Cardiac muscle cell (in vitro differentiated cells and primary cell): ENCODE data around the gene TRIM66. TPM values are rescaled to one million over a fixed set of nuclear protein-coding genes. Genes with fewer than 3 reads are reported as not detected.

Source experiments
- DNase-seq, 2 donors: peaks; one replicate each; pipeline versions ENCODE4 v3.0.0 to v3.0.0-alpha.2; 2010 to 2017; ENCODE audit warnings: low read depth in 1 of 2, low spot score in 1 of 2
- H3K27ac ChIP-seq: fragments of 200-600 bp; sonication (generic); 2 replicates; pipeline ENCODE4 v1.5.1; 2016
- H3K27me3 ChIP-seq: fragments of 200-600 bp; sonication (generic); 2 replicates; pipeline ENCODE4 v1.6.0; 2016; ENCODE audit warnings: control low read depth
- H3K36me3 ChIP-seq: fragments of 200-600 bp; sonication (generic); 2 replicates; pipeline ENCODE4 v1.5.1; 2016; ENCODE audit warnings: control low read depth
- H3K4me1 ChIP-seq: fragments of 200-600 bp; sonication (generic); 2 replicates; pipeline ENCODE4 v1.8.1; 2017; ENCODE audit warnings: low read depth, mild to moderate bottlenecking, mixed run types
- H3K4me3 ChIP-seq: fragments of 200-600 bp; sonication (generic); 2 replicates; pipeline ENCODE4 v1.5.1; 2016; ENCODE audit warnings: mild to moderate bottlenecking
- H3K9me3 ChIP-seq: fragments of 200-600 bp; sonication (generic); 2 replicates; pipeline ENCODE4 v1.5.1; 2017; ENCODE audit warnings: low read depth, mild to moderate bottlenecking, control low read depth
- polyA plus RNA-seq: library from polyadenylated mRNA; unstranded; fragments of >200 nt; fragmentation: Nextera tagmentation; extraction: Ambion mirVana; gene quantifications from 2 replicates; pipeline ENCODE4 v1.2.1, GENCODE V29; 2016
- total RNA-seq: library from RNA; depleted of rRNA; stranded (reverse); fragments of >200 nt; gene quantifications from 2 replicates; pipeline ENCODE4 v1.2.3, GENCODE V29; 2016
- TF ChIP-seq, protein P1 (sequence below): IDR thresholded peaks from 2 replicates; pipeline ENCODE4 v1.5.1; 2012; ENCODE audit warnings: low read depth, mild to moderate bottlenecking, low read length

The TRIM66 gene
- total and polyA plus RNA-seq, 2 experiments from 2014 or later, result 3.9 to 10.9 TPM

DNA sequence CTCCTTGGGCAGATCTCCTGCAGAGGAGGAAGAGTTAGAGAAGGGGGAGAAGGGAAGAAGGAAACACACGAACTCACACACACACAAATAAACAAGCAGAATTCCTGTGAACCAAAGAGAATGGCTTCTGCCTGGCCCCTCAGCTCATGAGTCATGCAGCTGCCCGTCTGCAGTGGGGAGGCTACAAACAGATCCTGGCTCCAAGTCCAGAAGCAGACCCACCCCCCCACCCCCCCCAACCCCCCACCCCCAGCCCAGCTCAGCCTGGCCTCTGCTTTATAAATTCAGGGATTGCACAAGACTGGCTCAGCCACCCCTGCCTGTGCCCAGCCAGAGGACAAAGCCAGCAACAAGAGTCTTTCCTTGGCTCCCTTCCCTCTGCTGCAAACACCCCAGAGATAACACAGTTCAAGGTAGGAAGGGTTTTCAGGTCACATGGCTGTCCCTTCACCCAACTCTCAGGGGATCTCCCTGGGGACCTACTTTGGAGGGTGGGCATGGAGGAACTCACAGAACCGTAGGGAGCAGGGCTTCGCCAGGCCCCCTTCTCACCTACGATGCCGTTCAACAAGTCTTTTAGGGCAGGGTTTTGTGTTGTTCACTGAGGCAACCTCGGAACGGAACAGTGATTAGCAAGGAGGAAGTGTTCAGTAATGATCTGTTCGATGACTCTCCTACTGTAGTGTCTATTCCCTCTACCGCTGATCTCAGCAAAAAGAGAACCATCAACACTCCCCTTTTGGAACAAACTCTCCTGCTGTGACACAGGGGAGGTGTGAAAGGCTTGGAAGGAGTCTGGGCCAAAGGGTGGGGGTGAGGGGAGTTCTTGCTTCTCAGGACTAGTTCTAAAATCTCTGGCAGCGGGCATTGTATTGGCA, 35.6 kb upstream of the TRIM66 start:
- Histone ChIP-seq H3K4me3 (no peak overlapping the region), H3K27me3 (no peaks in the 10 kb centered on the region), H3K4me1 (no peaks in the 10 kb centered on the region), H3K27ac (no peak overlapping the region), H3K36me3 (peaks cover 10% of the 10 kb centered on the region), H3K9me3 (no peaks in the 10 kb centered on the region)
- DNase-seq, result peak in 1 of 2 donors; percentile 93
- TF ChIP-seq, protein P1, sequence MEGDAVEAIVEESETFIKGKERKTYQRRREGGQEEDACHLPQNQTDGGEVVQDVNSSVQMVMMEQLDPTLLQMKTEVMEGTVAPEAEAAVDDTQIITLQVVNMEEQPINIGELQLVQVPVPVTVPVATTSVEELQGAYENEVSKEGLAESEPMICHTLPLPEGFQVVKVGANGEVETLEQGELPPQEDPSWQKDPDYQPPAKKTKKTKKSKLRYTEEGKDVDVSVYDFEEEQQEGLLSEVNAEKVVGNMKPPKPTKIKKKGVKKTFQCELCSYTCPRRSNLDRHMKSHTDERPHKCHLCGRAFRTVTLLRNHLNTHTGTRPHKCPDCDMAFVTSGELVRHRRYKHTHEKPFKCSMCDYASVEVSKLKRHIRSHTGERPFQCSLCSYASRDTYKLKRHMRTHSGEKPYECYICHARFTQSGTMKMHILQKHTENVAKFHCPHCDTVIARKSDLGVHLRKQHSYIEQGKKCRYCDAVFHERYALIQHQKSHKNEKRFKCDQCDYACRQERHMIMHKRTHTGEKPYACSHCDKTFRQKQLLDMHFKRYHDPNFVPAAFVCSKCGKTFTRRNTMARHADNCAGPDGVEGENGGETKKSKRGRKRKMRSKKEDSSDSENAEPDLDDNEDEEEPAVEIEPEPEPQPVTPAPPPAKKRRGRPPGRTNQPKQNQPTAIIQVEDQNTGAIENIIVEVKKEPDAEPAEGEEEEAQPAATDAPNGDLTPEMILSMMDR, result no peak

DNA sequence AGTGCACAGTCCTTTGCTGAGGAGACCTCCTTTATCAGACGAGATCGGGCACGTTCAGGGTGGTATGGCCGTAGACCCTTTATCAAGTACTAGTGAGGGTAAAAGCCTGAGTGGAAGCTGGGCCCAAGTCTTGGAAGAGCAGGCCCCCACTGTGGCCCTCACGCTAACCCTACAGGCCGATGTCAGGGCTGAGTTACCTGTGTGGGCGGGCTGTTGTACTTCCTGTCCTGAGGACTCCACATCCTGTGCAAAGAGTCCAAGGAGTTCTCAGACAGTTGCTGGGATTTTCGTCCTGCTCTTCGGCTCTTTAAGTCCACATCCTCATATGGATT, 35.0 kb upstream of the TRIM66 start:
- no peak for DNase-seq
- Histone ChIP-seq H3K4me1 (no peaks in the 10 kb centered on the region), H3K27me3 (no peaks in the 10 kb centered on the region), H3K27ac (no peak overlapping the region), H3K36me3 (peaks cover 10% of the 10 kb centered on the region), H3K9me3 (no peaks in the 10 kb centered on the region), H3K4me3 (no peak overlapping the region)
- TF ChIP-seq, protein P1, result no peak

DNA sequence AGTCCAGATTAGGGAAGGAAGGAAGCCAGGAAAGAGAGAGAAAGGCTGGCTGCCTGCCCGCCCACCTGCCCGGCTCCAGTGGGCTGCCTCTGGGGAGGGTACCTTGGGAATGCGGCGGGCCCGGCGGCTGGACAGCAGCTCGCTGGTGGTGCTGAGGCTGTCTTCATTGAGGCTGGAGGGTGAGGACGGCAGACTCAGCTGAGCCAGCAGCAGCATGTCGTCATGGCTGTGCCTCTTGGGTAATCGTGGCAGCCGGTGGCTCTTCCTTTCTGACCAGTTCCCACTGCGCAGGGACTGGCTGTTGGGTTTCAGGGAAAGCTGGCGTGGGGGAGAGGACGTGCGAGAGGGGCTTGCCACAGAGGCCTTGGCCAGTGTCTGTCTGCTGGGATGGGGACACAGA, 33.0 kb upstream of the TRIM66 start:
- peaks cover 10% of the 10 kb centered on the region for H3K36me3 ChIP-seq
- DNase-seq, result no peak
- H3K4me3 ChIP-seq, result no peak overlapping the region
- no peak overlapping the region for H3K27ac ChIP-seq
- no peaks in the 10 kb centered on the region for H3K4me1 ChIP-seq
- H3K27me3 ChIP-seq, result no peaks in the 10 kb centered on the region
- no peaks in the 10 kb centered on the region for H3K9me3 ChIP-seq
- TF ChIP-seq, protein P1, result no peak

DNA sequence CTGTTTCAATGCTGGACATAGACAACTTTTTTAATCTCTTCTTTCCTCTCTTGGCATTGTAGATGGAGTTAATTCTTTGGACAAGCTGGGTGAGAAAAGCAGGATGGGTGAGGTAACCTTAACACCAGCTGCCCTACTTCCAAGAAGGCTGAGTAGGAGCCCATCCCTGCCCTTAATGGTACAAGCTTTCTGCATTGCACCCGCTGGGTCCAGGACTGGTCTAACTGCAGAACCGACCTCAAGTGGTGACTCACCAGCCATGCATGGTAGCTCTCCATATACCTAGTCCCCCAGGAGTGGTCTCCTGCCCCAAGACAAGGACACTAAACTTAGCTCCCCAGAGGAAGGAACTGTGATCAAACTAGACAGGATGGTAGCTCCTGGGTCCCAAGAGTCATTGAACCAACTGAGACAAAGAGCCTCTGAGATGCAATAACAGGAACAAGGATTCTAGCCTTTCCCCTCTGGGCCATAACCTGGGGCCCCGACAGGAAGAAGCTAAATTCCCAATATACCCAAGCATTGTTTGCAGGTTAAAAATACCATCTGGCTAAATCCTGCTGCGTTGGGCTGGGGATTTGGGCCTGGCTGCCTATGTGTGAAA, 32.3 kb upstream of the TRIM66 start:
- Histone ChIP-seq H3K27ac (no peak overlapping the region), H3K4me3 (no peak overlapping the region), H3K4me1 (no peaks in the 10 kb centered on the region), H3K36me3 (peaks cover 10% of the 10 kb centered on the region), H3K27me3 (no peaks in the 10 kb centered on the region), H3K9me3 (no peaks in the 10 kb centered on the region)
- no peak for DNase-seq
- TF ChIP-seq, protein P1, result no peak

DNA sequence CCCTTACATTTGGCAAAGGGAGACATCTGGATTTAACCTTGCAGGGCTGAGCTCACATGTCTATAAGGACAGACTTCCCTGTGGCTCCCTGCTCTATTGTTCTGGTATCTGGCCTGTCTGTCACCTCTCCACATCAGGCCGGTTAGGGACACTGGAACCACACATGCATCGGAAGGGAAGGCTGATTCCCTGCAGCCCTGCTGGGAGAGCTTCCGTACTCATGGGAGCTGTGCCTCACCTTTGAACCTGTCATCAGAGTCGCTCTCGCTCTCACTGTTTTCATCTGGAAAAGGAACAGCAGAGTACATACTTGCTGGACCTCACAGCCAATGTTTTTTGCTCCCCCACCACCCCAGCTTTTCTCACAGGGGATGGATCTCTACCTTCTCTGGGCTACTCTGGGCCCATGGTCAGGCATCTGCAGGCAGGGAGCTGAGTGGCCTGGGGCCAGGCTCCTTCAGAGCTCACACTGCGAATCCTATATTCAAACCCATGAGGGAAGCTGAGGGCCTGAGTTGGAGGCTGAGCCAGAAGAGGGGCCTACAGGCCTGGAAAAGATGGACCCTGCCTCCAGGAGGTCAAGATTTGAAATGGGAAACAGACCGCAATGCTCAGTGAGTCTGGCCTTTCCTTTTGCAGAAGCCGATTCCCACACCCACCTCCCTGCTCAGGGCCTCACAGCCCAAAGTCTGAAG, 31.4 kb upstream of the TRIM66 start:
- Histone ChIP-seq H3K27ac (no peak overlapping the region), H3K36me3 (peaks cover 10% of the 10 kb centered on the region), H3K27me3 (no peaks in the 10 kb centered on the region), H3K9me3 (no peaks in the 10 kb centered on the region), H3K4me3 (no peak overlapping the region), H3K4me1 (no peaks in the 10 kb centered on the region)
- no peak for DNase-seq
- TF ChIP-seq, protein P1, result no peak
